ENCODE data around the gene NEU4. TPM values are rescaled to one million over a fixed set of nuclear protein-coding genes. Genes with fewer than 3 reads are reported as not detected.
"Not testable (repeated sequence)": the region's sequence is repeated elsewhere in the genome, so short reads cannot be mapped to it uniquely, and the experiment has no call there.

The NEU4 gene
- total RNA-seq, 1 donor from 2014 or later: 3.2 TPM

DNA sequence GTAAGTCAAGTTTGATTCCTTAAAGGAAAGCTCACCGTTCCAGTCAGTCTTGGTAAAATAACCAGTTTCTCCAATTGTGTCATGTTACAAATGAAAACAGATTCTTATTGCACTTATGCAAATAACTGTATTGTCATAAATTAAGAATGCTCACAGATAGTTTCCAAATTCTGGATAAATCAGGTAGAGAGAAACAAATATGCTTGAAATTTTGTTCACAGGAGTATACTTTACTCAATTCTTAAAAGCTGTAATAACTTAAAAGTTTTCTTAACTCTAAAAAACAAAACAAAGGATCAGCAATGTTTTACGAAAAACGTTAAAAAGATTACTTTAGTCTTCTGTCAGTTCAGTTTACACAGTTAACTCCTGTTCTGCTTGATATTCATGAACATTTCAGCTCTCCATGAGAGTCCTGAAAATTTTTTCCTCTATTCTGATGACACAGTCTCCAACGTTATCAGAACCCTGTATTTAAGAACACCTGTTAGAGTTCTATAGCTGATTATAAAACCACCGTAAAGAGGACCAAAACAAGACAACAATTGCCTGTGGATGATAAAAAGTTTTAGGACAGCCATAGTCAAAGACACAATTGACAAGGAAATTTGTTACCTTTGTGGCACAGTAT is 27.9 kb upstream of the NEU4 start:
- no peak for DNase-seq (ENCODE audit: low spot score)
- no peak overlapping the region for H3K4me3 Mint-ChIP-seq (ENCODE audit: low read depth)
- H3K27me3 Mint-ChIP-seq (ENCODE audit: low read depth): no peaks in the 10 kb centered on the region
- intact Hi-C loops (cut with micrococcal nuclease): no loop called here
- peaks cover 16% of the 10 kb centered on the region for H3K9me3 Mint-ChIP-seq
- H3K4me1 Mint-ChIP-seq (ENCODE audit: low read depth): no peaks in the 10 kb centered on the region
- no peaks in the 10 kb centered on the region for H3K36me3 Mint-ChIP-seq (ENCODE audit: low read depth)
- H3K27ac Mint-ChIP-seq: no peak overlapping the region

DNA sequence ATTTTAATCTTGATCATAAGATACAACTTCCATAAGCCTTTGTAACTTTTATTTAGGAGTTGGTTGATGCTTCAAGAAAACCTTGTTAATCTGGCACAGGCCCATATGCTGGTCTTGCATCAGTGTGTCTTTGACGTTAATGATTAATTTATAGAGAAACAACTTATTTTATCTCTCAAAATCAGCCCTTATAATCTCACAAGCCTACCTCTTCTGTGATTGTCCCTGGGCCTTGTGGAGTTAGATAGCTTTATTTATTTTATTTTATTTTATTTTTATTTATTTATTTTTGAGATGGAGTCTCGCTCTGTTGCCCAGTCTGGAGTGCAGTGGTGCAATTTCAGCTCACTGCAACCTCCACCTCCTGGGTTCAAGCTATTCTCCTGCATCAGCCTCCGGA is 26.9 kb upstream of the NEU4 start:
- DNase-seq (ENCODE audit: low spot score); H3K4me1 Mint-ChIP-seq (ENCODE audit: low read depth); H3K4me3 Mint-ChIP-seq (ENCODE audit: low read depth); H3K27ac Mint-ChIP-seq; intact Hi-C loops (cut with micrococcal nuclease); H3K36me3 Mint-ChIP-seq (ENCODE audit: low read depth); H3K27me3 Mint-ChIP-seq (ENCODE audit: low read depth): not testable (repeated sequence)
- peaks cover 19% of the 10 kb centered on the region for H3K9me3 Mint-ChIP-seq

DNA sequence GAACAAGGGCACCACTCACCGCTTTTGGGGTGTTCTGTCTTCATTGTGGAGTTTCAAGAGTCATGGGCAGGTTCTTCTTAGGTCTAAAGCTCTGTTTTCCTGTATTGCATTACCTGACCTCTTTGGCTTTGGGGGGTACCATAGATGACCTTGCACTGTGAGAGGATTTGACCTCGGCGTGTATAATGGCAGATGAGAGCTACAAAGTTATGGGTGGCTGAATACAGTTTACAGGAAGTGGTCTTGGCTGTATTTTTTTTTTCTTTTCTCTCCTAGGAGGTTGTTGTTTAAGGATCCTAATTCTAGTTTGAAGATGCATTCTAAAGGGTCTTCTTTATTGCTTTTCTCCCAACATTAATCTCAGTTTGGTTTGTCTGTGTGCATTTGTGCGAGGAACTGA is 20.9 kb upstream of the NEU4 start:
- Mint-ChIP-seq H3K27ac (peak overlapping the region; percentile 72), H3K36me3 (ENCODE audit: low read depth) (peaks cover 11% of the 10 kb centered on the region), H3K9me3 (peaks cover 41% of the 10 kb centered on the region), H3K4me3 (ENCODE audit: low read depth) (no peak overlapping the region), H3K27me3 (ENCODE audit: low read depth) (peaks cover 1% of the 10 kb centered on the region), H3K4me1 (ENCODE audit: low read depth) (peaks cover 15% of the 10 kb centered on the region)
- DNase-seq (ENCODE audit: low spot score): no peak
- intact Hi-C loops (cut with micrococcal nuclease): no loop called here

DNA sequence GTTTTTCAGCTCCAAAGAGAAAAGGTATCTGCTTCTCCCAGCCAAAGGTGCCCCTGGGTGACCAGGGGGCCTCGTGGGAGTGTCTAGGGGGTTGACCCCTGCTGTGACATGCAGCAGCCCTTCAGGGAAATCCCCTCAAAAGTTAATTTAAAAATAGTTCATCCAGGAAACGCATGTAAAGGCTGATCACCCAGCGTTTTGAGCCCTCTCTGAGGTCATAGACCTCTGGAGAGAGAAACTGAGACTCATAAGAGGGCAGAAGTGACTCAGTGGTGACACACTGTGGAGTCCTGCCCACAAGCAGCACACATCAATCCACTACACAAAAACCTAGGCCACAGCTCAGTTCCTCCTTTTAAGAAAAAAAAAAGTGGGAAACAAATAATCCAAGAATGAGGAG is 20.4 kb upstream of the NEU4 start:
- Mint-ChIP-seq H3K9me3 (peaks cover 41% of the 10 kb centered on the region), H3K36me3 (ENCODE audit: low read depth) (peaks cover 11% of the 10 kb centered on the region), H3K27ac (peak overlapping the region; percentile 72), H3K4me3 (ENCODE audit: low read depth) (no peak overlapping the region), H3K4me1 (ENCODE audit: low read depth) (peaks cover 15% of the 10 kb centered on the region), H3K27me3 (ENCODE audit: low read depth) (peaks cover 1% of the 10 kb centered on the region)
- intact Hi-C loops (cut with micrococcal nuclease): no loop called here
- no peak for DNase-seq (ENCODE audit: low spot score)

DNA sequence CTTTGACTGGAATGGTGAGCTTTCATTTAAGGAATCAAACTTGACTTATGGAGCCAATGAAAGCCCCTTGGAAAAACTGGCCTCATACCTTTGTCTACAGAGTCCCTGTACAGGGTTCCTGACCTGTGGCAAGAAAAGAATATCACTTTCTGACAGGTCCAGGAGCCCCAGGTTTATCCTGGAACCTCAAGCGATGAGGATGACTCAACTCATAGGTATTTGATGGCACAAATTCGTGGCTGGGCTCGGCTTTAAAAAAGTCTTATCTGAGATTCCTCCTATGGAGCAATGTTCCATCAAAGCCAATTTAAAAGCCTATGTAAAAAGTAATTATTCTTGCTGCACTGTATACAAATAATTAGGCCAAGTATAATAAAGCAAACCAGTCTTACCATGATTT is 17.6 kb upstream of the NEU4 start:
- Mint-ChIP-seq H3K4me1 (ENCODE audit: low read depth) (peaks cover 15% of the 10 kb centered on the region), H3K9me3 (peaks cover 43% of the 10 kb centered on the region), H3K36me3 (ENCODE audit: low read depth) (peaks cover 11% of the 10 kb centered on the region)
- H3K4me3 Mint-ChIP-seq (ENCODE audit: low read depth); H3K27me3 Mint-ChIP-seq (ENCODE audit: low read depth); DNase-seq (ENCODE audit: low spot score); H3K27ac Mint-ChIP-seq; intact Hi-C loops (cut with micrococcal nuclease): not testable (repeated sequence)

DNA sequence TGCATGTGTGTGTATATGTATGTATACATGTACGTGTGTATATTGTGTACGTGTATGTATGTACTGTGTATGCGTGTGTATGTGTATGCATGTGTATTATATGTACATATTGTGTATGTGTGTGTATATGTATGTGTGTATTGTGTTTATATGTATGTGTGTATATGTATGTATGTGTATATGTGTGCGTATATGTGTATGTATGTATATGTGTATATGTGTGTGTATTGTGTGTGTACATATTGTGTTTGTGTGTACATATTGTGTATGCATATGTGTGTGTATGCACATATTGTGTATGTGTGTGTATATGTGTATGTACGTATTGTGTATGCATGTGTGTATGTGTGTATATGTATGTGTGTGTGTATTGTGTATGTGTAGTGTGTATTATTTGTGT is 15.6 kb upstream of the NEU4 start:
- DNase-seq (ENCODE audit: low spot score): no peak
- Mint-ChIP-seq H3K27ac (no peak overlapping the region), H3K36me3 (ENCODE audit: low read depth) (peaks cover 6% of the 10 kb centered on the region), H3K9me3 (peaks cover 30% of the 10 kb centered on the region), H3K4me1 (ENCODE audit: low read depth) (peaks cover 7% of the 10 kb centered on the region), H3K27me3 (ENCODE audit: low read depth) (no peaks in the 10 kb centered on the region), H3K4me3 (ENCODE audit: low read depth) (no peak overlapping the region)
- intact Hi-C loops (cut with micrococcal nuclease): no loop called here

DNA sequence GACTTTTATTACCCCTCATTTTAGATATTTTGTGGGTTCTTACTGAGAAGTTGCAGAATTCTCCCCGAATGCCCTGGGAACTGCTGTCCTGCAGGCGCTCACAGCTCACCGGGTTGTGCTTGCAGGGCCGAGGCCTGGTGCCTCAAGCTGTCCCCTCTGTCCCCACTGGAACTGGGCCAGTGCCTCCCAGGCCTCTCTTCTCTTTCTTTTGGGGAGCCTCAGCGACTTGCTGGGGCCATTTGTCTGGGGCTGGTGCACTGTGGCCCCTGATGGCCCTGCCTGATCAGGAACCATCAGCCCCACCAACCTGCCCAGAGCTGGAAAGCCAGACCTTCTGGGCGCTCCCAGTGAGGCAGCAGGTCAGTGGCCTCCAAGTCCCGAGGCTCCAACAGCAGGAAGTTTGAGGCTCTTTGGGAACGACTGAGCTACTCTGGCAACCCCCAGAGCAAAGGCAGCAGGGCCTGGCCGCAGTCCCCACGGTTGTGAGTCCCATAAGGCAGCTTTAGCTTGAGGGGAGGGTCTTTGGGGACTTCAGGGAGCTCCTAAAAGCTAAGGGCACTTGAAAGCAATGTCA is 14.7 kb upstream of the NEU4 start:
- no peaks in the 10 kb centered on the region for H3K4me1 Mint-ChIP-seq (ENCODE audit: low read depth)
- intact Hi-C loops (cut with micrococcal nuclease): no loop called here
- H3K27me3 Mint-ChIP-seq (ENCODE audit: low read depth): no peaks in the 10 kb centered on the region
- no peak overlapping the region for H3K27ac Mint-ChIP-seq
- peaks cover 20% of the 10 kb centered on the region for H3K9me3 Mint-ChIP-seq
- H3K36me3 Mint-ChIP-seq (ENCODE audit: low read depth): no peaks in the 10 kb centered on the region
- DNase-seq (ENCODE audit: low spot score): no peak
- no peak overlapping the region for H3K4me3 Mint-ChIP-seq (ENCODE audit: low read depth)

DNA sequence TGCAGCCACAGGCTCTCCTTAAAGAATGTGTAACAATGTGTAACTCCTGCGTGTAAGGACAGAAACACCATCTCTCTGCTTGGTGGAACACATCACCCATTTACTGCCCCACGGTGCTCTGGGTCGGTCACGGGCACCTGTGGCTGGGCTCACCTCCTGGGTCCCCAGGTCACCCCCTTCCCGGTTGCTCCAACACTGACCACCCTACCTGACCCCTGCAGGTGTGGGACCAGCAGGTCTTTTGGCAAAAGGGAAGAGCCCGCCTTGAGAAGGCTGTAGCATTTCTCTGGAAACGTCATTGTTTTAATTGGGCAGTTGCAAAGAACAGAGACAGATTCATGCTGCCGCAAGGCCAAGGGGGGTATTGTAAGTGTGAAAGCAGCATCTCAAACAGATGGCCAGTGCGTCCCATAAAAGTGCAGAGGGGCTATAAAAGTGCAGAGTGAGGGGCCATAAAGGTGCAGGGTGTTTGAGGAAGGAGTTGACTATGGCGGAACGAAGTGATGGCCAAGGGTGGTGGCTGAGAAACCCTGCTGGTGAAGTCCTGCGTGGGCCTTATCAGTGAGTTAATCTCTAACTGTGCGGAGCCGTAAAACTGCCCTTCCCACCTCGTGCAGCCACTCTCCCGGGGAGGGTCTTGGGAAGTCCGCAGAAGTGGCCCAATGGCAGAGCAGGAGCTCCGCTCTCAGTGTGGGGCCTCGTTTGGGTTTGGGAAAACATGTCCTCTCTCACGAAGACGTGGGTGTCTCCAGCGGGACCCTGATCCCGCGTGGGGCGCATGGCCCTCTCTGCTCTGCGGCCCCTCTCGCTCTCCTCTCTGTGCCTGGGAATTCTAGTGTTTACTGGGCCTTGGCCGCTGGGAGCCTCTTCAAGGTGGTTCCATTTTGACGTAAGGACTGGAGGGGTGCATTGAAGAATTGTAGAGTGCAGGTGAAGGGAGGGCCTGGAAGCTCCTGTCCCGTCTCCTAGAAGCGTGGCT is 13.7 kb upstream of the NEU4 start:
- Mint-ChIP-seq H3K9me3 (peaks cover 14% of the 10 kb centered on the region), H3K27ac (no peak overlapping the region), H3K27me3 (ENCODE audit: low read depth) (no peaks in the 10 kb centered on the region), H3K4me3 (ENCODE audit: low read depth) (no peak overlapping the region), H3K36me3 (ENCODE audit: low read depth) (no peaks in the 10 kb centered on the region), H3K4me1 (ENCODE audit: low read depth) (no peaks in the 10 kb centered on the region)
- DNase-seq (ENCODE audit: low spot score): no peak
- intact Hi-C loops (cut with micrococcal nuclease): no loop called here

DNA sequence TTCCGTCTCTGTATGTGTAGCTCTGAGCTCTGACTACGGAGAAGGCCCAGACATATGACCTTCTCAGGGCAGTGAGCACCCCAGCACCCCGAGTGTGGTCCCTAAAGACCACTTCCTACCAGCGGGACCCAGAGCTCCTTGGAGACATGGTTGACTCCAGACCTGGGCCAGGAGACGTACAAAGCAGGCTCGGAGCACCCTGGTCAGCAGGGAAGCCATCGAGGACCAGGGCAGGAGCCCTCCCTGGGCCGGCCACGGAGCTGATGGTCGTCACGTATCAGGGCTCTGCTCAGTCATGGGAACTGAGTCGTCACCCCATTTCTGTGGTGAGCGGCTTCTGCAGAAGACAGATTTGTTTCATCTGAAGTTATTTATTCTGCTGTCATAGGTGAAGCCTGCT is 12.8 kb upstream of the NEU4 start:
- H3K27me3 Mint-ChIP-seq (ENCODE audit: low read depth): no peaks in the 10 kb centered on the region
- no peak overlapping the region for H3K4me3 Mint-ChIP-seq (ENCODE audit: low read depth)
- no peak overlapping the region for H3K27ac Mint-ChIP-seq
- no peaks in the 10 kb centered on the region for H3K36me3 Mint-ChIP-seq (ENCODE audit: low read depth)
- H3K4me1 Mint-ChIP-seq (ENCODE audit: low read depth): no peaks in the 10 kb centered on the region
- DNase-seq (ENCODE audit: low spot score): no peak
- intact Hi-C loops (cut with micrococcal nuclease): loop anchor here (2.0 kb wide), 1 partner anchor 17 kb away; no protein-coding TSS in a partner anchor
- peaks cover 5% of the 10 kb centered on the region for H3K9me3 Mint-ChIP-seq

DNA sequence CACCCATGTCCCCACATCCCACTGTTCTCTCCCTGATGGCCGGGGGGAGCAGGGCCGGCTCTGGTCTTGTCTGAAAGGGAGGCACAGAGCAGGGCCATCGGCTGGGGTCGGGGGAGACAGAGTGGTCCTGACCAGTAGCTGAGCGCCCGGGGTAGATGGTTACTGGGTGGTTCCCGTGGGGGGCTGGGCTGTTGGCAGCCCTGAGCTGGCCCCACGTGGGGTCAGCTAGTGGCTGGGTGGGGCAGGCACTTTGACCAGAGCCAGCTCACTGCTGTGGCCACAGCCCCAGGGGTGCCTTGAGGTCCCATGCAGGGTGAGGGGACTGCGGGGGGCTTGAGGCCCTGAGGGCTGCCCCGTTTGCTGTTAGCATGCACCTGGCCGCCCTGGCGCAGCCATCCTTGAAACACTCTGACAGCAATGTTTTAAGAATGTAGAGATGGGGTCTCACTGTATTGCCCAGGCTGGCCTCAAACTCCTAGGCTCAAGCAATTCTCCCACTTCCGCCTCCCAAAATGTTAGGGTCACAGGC is 12.3 kb upstream of the NEU4 start:
- intact Hi-C loops (cut with micrococcal nuclease): loop anchor here (2.0 kb wide), 1 partner anchor 16 kb away; no protein-coding TSS in a partner anchor
- Mint-ChIP-seq H3K4me3 (ENCODE audit: low read depth) (no peak overlapping the region), H3K36me3 (ENCODE audit: low read depth) (no peaks in the 10 kb centered on the region), H3K27ac (no peak overlapping the region), H3K9me3 (peaks cover 4% of the 10 kb centered on the region), H3K27me3 (ENCODE audit: low read depth) (no peaks in the 10 kb centered on the region), H3K4me1 (ENCODE audit: low read depth) (no peaks in the 10 kb centered on the region)
- no peak for DNase-seq (ENCODE audit: low spot score)

DNA sequence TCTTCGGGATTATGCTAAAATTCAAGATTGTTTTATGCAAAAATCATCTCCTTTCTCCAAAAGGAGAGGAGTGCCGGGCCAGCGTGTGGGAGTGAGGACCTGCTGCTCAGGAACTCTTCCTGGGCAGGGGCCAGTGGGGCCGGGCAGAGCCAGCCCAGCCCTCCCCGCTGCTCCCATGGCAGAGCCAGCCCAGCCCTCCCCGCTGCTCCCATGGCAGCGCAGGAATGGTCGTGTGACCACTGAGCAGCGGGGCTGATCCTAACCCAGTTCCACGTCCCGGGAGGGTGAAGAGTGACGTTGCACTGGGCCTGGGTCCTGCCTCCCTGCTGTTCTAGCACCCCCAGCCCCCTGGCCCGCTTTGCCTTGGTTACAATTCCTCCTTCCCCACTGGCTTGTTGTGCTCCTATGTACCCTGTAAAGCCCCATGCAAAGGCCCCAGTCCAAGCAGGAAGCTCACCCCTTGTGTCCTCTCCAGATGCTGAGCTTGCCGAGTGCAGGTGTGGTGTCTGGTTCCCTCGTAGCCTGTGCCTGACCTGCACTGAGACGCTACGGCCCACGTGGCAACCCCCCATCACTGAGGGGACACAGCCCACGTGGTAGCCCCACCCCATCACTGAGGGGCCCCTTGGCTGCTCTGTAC is 11.4 kb upstream of the NEU4 start:
- H3K9me3 Mint-ChIP-seq: peaks cover 4% of the 10 kb centered on the region
- H3K4me3 Mint-ChIP-seq (ENCODE audit: low read depth): no peak overlapping the region
- H3K4me1 Mint-ChIP-seq (ENCODE audit: low read depth): no peaks in the 10 kb centered on the region
- no peak overlapping the region for H3K27ac Mint-ChIP-seq
- H3K27me3 Mint-ChIP-seq (ENCODE audit: low read depth): no peaks in the 10 kb centered on the region
- no peak for DNase-seq (ENCODE audit: low spot score)
- H3K36me3 Mint-ChIP-seq (ENCODE audit: low read depth): no peaks in the 10 kb centered on the region
- intact Hi-C loops (cut with micrococcal nuclease): loop anchor here (2.0 kb wide), 1 partner anchor 15 kb away; no protein-coding TSS in a partner anchor

DNA sequence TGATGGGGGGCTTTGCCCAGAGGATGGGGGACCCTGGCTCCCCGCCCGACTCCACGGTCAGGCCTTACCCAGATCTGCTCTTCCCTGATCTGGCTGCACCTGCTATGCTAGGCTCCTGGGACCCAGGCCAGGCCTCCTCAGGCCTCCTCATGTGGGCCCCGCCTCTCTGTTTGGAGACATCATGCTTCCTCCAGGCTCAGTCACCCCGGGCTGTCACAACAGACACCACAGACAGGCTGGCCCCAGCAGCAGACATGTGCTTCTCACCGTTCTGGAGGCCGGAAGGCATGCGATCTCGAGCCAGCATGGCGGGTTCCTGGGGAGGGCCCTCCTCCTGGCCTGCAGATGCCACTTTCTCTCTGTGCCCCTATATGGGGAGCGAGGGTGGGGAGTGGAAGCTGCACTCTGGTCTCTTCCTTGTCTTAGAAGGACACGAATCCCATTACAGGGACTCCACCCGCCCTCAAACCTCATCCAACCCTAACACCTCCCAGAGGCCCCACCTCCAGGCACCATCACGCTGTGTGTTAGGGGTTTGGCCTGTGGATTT is 10.8 kb upstream of the NEU4 start:
- no peaks in the 10 kb centered on the region for H3K4me1 Mint-ChIP-seq (ENCODE audit: low read depth)
- no peak for DNase-seq (ENCODE audit: low spot score)

More for the DNA sequence above, 10.8 kb upstream of the NEU4 start:
- H3K27ac Mint-ChIP-seq: no peak overlapping the region
- intact Hi-C loops (cut with micrococcal nuclease): no loop called here
- no peak overlapping the region for H3K4me3 Mint-ChIP-seq (ENCODE audit: low read depth)
- peaks cover 4% of the 10 kb centered on the region for H3K9me3 Mint-ChIP-seq
- no peaks in the 10 kb centered on the region for H3K36me3 Mint-ChIP-seq (ENCODE audit: low read depth)
- no peaks in the 10 kb centered on the region for H3K27me3 Mint-ChIP-seq (ENCODE audit: low read depth)

All from activated T-helper 2 cell treated with anti-CD3 and anti-CD28 coated beads, Interferon-gamma antibody, Interleukin-2, Interleukin-4, amounts not matched to agents 10 μg/mL and 5 μg/mL and 100 μg/mL, durations not matched to agents 14 hours and 24 hours and 36 hours (primary cell).